Cardiac muscle cell (in vitro differentiated cells and primary cell): ENCODE results near the gene TRIM67. TPM values are rescaled to one million over a fixed set of nuclear protein-coding genes. Genes with fewer than 3 reads are reported as not detected.

Experiments used
- DNase-seq, 2 donors: peaks; one replicate each; pipeline versions ENCODE4 v3.0.0 to v3.0.0-alpha.2; 2010 to 2017; ENCODE audit warnings: low read depth in 1 of 2, low spot score in 1 of 2
- H3K27ac ChIP-seq: fragments of 200-600 bp; sonication (generic); 2 replicates; pipeline ENCODE4 v1.5.1; 2016
- H3K27me3 ChIP-seq: fragments of 200-600 bp; sonication (generic); 2 replicates; pipeline ENCODE4 v1.6.0; 2016; ENCODE audit warnings: control low read depth
- H3K36me3 ChIP-seq: fragments of 200-600 bp; sonication (generic); 2 replicates; pipeline ENCODE4 v1.5.1; 2016; ENCODE audit warnings: control low read depth
- H3K4me1 ChIP-seq: fragments of 200-600 bp; sonication (generic); 2 replicates; pipeline ENCODE4 v1.8.1; 2017; ENCODE audit warnings: low read depth, mild to moderate bottlenecking, mixed run types
- H3K4me3 ChIP-seq: fragments of 200-600 bp; sonication (generic); 2 replicates; pipeline ENCODE4 v1.5.1; 2016; ENCODE audit warnings: mild to moderate bottlenecking
- H3K9me3 ChIP-seq: fragments of 200-600 bp; sonication (generic); 2 replicates; pipeline ENCODE4 v1.5.1; 2017; ENCODE audit warnings: low read depth, mild to moderate bottlenecking, control low read depth
- polyA plus RNA-seq: library from polyadenylated mRNA; unstranded; fragments of >200 nt; fragmentation: Nextera tagmentation; extraction: Ambion mirVana; gene quantifications from 2 replicates; pipeline ENCODE4 v1.2.1, GENCODE V29; 2016
- total RNA-seq: library from RNA; depleted of rRNA; stranded (reverse); fragments of >200 nt; gene quantifications from 2 replicates; pipeline ENCODE4 v1.2.3, GENCODE V29; 2016
- TF ChIP-seq, protein P1 (sequence below): IDR thresholded peaks from 2 replicates; pipeline ENCODE4 v1.5.1; 2012; ENCODE audit warnings: low read depth, mild to moderate bottlenecking, low read length

Gene TRIM67
- total and polyA plus RNA-seq, 2 experiments from 2014 or later: 0.06 TPM; not detected in 1

DNA sequence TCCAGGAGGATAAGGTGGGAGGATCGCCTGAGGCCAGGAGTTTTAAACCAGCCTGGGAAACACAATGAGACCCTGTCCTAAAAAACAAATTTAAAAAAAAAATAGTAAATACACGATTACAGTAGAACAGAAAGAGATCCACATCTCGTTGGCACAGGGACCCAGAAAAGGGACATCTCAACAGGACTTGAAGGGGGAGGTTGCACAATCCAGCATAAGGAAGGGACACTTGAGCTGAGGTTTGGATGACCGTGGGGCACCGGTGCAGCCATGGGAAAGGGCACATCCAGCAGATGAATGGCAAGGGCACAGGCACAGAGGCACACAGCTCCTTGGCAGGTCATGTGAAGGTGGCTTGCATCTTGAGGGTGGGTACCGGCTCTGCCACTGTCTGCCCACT, 20.5 kb downstream of the TRIM67 start:
- TF ChIP-seq, protein P1, sequence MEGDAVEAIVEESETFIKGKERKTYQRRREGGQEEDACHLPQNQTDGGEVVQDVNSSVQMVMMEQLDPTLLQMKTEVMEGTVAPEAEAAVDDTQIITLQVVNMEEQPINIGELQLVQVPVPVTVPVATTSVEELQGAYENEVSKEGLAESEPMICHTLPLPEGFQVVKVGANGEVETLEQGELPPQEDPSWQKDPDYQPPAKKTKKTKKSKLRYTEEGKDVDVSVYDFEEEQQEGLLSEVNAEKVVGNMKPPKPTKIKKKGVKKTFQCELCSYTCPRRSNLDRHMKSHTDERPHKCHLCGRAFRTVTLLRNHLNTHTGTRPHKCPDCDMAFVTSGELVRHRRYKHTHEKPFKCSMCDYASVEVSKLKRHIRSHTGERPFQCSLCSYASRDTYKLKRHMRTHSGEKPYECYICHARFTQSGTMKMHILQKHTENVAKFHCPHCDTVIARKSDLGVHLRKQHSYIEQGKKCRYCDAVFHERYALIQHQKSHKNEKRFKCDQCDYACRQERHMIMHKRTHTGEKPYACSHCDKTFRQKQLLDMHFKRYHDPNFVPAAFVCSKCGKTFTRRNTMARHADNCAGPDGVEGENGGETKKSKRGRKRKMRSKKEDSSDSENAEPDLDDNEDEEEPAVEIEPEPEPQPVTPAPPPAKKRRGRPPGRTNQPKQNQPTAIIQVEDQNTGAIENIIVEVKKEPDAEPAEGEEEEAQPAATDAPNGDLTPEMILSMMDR: no peak
- no peak overlapping the region for H3K4me3 ChIP-seq
- H3K27ac ChIP-seq: no peak overlapping the region
- H3K27me3 ChIP-seq: peaks cover 21% of the 10 kb centered on the region
- no peak for DNase-seq
- H3K4me1 ChIP-seq: no peaks in the 10 kb centered on the region
- H3K9me3 ChIP-seq: no peaks in the 10 kb centered on the region
- no peaks in the 10 kb centered on the region for H3K36me3 ChIP-seq

DNA sequence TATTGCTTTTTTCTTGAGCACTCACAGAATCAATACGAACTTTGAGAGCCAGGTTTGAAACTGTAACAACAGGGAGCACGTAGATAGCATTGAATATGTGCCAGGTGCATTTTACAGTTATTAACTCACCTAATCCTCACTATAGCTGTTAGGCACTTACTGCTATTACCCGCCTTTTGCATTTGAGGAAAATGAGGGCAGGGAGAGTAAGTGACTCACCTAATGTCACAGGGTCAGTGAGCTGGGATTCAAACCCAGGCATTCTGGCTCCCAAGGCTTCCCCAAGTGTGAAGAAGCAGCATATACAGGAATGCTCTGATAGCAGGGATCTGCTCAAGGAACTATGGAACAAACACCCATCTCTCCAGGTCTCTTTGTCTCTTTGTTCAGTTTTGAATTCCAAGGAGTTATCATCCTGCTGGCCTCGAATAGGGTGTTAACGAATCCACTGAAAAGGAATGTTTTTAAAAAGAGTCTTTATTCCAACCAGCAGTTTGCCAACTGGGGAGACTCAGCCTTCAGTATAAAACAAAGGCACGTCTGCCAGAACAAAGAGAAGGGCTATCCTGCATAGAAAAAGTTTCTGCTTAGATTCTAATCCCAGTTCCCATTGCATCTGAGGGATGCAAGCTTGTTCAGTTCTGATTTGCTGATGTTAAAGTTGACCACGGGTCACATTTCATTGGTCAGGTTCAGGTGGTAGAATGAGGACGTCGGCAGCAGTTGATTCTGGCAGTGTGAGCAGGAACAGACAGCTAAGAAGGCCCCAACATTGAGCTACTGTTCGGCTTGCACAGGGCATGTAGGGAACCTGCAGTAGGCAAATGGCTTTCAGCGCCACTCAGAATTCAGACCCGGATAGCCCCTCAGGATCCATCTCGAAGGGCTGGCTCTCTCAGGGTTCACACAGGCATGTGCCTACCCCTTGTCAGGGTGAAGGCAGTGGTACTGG, 22.1 kb downstream of the TRIM67 start:
- no peak for DNase-seq
- H3K36me3 ChIP-seq: no peaks in the 10 kb centered on the region
- H3K27me3 ChIP-seq: peaks cover 12% of the 10 kb centered on the region
- no peaks in the 10 kb centered on the region for H3K4me1 ChIP-seq
- H3K9me3 ChIP-seq: no peaks in the 10 kb centered on the region
- TF ChIP-seq, protein P1: no peak
- no peak overlapping the region for H3K27ac ChIP-seq
- H3K4me3 ChIP-seq: no peak overlapping the region

DNA sequence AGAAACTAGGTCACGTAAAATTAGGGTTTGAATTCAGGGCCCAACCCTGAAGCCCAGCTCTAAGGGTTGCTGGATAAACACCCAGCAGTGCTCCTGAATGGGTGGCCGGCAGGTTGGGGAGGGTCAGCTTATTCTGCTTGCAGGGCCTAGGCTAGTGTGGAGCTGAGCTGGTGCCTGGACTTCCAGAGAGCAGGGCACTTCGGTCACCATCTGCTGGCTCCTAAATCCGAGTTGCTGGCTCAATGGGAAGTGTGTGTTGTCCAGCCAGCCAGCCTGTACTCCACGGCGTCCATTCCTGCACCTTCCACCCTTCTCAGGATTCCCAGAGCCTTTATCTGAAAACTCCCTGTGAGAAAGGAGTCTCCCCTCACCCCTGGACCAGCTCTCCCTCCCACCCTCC, 23.0 kb downstream of the TRIM67 start:
- no peaks in the 10 kb centered on the region for H3K4me1 ChIP-seq
- TF ChIP-seq, protein P1: no peak
- H3K27me3 ChIP-seq: peaks cover 12% of the 10 kb centered on the region
- no peak for DNase-seq
- no peaks in the 10 kb centered on the region for H3K36me3 ChIP-seq
- no peak overlapping the region for H3K4me3 ChIP-seq
- no peak overlapping the region for H3K27ac ChIP-seq
- H3K9me3 ChIP-seq: no peaks in the 10 kb centered on the region

DNA sequence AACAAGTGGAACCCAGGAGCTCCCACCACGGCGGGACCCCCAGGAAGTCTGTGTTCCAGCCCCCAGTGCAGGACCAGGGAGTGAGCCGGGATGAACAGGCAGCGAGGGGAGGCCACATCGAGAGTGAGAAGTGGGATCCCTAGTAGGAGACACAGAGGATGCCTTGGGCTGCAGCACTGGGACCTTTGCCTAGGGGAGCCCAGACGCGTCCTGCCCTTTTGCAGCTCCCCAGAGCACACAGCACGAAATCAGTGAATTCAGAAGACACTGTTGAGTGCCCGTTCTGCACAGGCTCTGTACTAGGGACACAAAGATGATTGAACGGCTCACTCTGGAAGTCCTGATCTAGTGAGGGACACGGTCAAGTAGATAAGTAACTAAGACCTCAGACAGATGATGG, 23.5 kb downstream of the TRIM67 start:
- no peaks in the 10 kb centered on the region for H3K36me3 ChIP-seq
- no peak overlapping the region for H3K4me3 ChIP-seq
- DNase-seq: no peak
- TF ChIP-seq, protein P1: no peak
- no peaks in the 10 kb centered on the region for H3K9me3 ChIP-seq
- no peak overlapping the region for H3K27ac ChIP-seq
- peaks cover 12% of the 10 kb centered on the region for H3K27me3 ChIP-seq
- no peaks in the 10 kb centered on the region for H3K4me1 ChIP-seq

DNA sequence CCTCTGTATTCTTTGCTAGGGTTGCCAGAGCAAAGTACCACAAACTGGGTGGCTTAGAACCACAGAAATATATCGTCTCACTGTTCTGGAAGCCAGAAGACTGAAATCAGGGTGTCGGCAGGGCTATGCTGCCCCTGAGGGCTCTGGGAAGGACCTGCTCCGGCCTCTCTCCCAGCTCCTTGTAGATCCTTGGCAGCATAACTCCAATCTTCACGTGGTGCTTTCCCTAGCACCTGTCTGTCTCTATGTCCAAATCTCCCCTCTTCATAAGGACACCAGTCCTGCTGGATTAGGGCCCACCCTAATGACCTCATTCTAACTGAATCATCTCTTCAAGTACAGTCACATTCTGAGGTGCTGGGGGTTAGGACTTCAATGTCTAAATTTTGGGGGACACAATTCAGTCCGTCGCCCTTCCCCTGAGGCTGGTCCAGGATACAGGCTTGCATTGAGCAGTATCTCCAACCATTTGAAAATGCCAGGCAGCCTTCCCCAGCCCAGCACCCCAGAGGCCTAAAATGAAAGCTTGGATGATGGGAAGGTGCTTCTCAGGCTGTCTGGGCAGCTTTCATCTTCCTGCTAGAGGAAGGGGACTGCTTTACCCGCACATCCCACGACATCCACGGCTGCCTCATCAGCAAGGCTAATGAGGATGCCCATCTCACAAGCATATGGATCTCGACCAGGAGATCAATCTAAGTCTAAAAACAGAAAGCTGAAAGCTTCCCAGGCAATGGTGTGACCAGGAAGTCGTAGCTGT, 24.7 kb downstream of the TRIM67 start:
- H3K27me3 ChIP-seq: peaks cover 8% of the 10 kb centered on the region
- no peak for DNase-seq
- no peaks in the 10 kb centered on the region for H3K36me3 ChIP-seq
- no peak overlapping the region for H3K27ac ChIP-seq
- H3K4me1 ChIP-seq: no peaks in the 10 kb centered on the region
- TF ChIP-seq, protein P1: no peak
- no peaks in the 10 kb centered on the region for H3K9me3 ChIP-seq
- no peak overlapping the region for H3K4me3 ChIP-seq
